ENCODE results near the gene DEDD. TPM values are rescaled to one million over a fixed set of nuclear protein-coding genes. Genes with fewer than 3 reads are reported as not detected.

The DEDD gene
- total RNA-seq, 1 donor from 2014 or later = 37.5 TPM

- no peaks in the 10 kb centered on the region for H3K9me3 ChIP-seq
- H3K27me3 ChIP-seq = no peaks in the 10 kb centered on the region
- peaks cover 22% of the 10 kb centered on the region for H3K36me3 ChIP-seq
- peak overlapping the region; percentile 91 for H3K27ac ChIP-seq
- no peak for TF ChIP-seq CTCF (IDR thresholded peaks at IDR 0.05)
- peaks cover 30% of the 10 kb centered on the region for H3K4me1 ChIP-seq
- no peak for DNase-seq
- intact Hi-C loops (cut with DNase I) = no loop called here
- H3K4me3 ChIP-seq = peak overlapping the region; percentile 80
- no peak for ATAC-seq
These were observed 26.0 kb upstream of the DEDD start for GRCh38 chr1:161158316-161159010.

GRCh38 chr1:161157867-161158266, 25.4 kb upstream of the DEDD start:
- intact Hi-C loops (cut with DNase I) = no loop called here
- no peak for ATAC-seq

GRCh38 chr1:161153682-161154337, 21.3 kb upstream of the DEDD start, which contains the start of gene UFC1:
UFC1 (plus strand) TSS chr1:161153978; CDS start chr1:161153998, 20 bp downstream.
- Histone ChIP-seq H3K27ac (peak within 1 kb of the TSS; percentile 98), H3K4me1 (peaks cover 16% of the 10 kb centered on the region), H3K4me3 (peak within 1 kb of the TSS; percentile 92), H3K36me3 (peaks cover 6% of the 10 kb centered on the region), H3K9me3 (no peaks in the 10 kb centered on the region), H3K27me3 (no peaks in the 10 kb centered on the region)
- no peak for TF ChIP-seq CTCF (IDR thresholded peaks at IDR 0.05)
- intact Hi-C loops (cut with DNase I) = no loop called here
- ATAC-seq = peak; percentile 97
- DNase-seq = peak; percentile 88

More at GRCh38 chr1:161157867-161158266, 25.4 kb upstream of the DEDD start:
- Histone ChIP-seq H3K27me3 (no peaks in the 10 kb centered on the region), H3K4me1 (peaks cover 32% of the 10 kb centered on the region), H3K27ac (no peak overlapping the region), H3K4me3 (no peak overlapping the region), H3K36me3 (peaks cover 18% of the 10 kb centered on the region), H3K9me3 (no peaks in the 10 kb centered on the region)
- no peak for DNase-seq
- no peak for TF ChIP-seq CTCF (IDR thresholded peaks at IDR 0.05)

GRCh38 chr1:161153176-161153575, 20.7 kb upstream of the DEDD start:
- no peak for TF ChIP-seq CTCF (IDR thresholded peaks at IDR 0.05)
- ATAC-seq (no peak), DNase-seq (no peak)
- peaks cover 6% of the 10 kb centered on the region for H3K36me3 ChIP-seq
- H3K27ac ChIP-seq = peak overlapping the region; percentile 98
- H3K9me3 ChIP-seq = no peaks in the 10 kb centered on the region
- H3K27me3 ChIP-seq = no peaks in the 10 kb centered on the region
- peaks cover 14% of the 10 kb centered on the region for H3K4me1 ChIP-seq
- intact Hi-C loops (cut with DNase I) = no loop called here
- H3K4me3 ChIP-seq = peak overlapping the region; percentile 92

- no peak for ATAC-seq
- H3K36me3 ChIP-seq = no peaks in the 10 kb centered on the region
- intact Hi-C loops (cut with DNase I) = no loop called here
- DNase-seq = no peak
- no peaks in the 10 kb centered on the region for H3K4me1 ChIP-seq
- TF ChIP-seq CTCF (IDR thresholded peaks at IDR 0.05) = no peak
- no peak overlapping the region for H3K4me3 ChIP-seq
- H3K9me3 ChIP-seq = no peaks in the 10 kb centered on the region
- no peak overlapping the region for H3K27ac ChIP-seq
- no peaks in the 10 kb centered on the region for H3K27me3 ChIP-seq
These were observed 13.4 kb upstream of the DEDD start for GRCh38 chr1:161145832-161146231.

Data from upper lobe of right lung (tissue), 1 donor.